AG10803 (cell line): ENCODE measurements around the gene SRP9.
"Not testable (repeated sequence)": the region's sequence is repeated elsewhere in the genome, so short reads cannot be mapped to it uniquely, and the experiment has no call there.

Experiments used
- DNase-seq: peaks from one replicate; pipeline ENCODE4 v3.0.0; 2010; ENCODE audit warnings: low read depth
- H3K4me3 ChIP-seq: 2 replicates; pipeline ENCODE4 v1.5.1; 2011; ENCODE audit warnings: mild to moderate bottlenecking, low read length, control low read depth
- CTCF ChIP-seq: conservative IDR thresholded peaks from 2 replicates; pipeline ENCODE4 v1.5.1; 2011; ENCODE audit warnings: mild to moderate bottlenecking, low read length, control low read depth, inconsistent platforms

SRP9 gene

GRCh38 chr1:225777058-225777582 lies 506 bp upstream of the SRP9 start:
- H3K4me3 ChIP-seq, result peak overlapping the region; percentile 62
- TF ChIP-seq CTCF, result no peak
- DNase-seq, result no peak

DNA sequence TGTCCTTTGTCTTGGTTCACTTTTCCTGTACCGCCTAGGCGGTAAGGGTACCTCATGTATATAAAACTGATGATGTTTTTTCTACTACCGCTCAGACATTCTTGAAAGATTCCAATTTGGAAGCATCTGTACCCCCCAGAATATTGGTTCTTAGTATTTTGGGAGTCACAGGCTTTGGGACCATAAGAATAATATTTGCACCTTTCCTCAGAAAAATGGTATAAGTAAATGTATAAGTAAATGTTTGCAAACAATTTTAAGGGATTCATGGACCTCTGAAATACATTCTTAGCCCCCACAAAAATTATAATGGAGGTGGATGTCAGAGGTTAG lies 677 bp downstream of the SRP9 start:
- DNase-seq, result no peak
- H3K4me3 ChIP-seq, result peak overlapping the region; percentile 86
- no peak for TF ChIP-seq CTCF

- peak overlapping the region; percentile 86 for H3K4me3 ChIP-seq
- DNase-seq, result not testable (repeated sequence)
Measured at GRCh38 chr1:225779165-225779564, 1.5 kb downstream of the SRP9 start.

GRCh38 chr1:225780134-225780533 lies 2.5 kb downstream of the SRP9 start:
- no peak for TF ChIP-seq CTCF
- H3K4me3 ChIP-seq, result no peak overlapping the region

DNA sequence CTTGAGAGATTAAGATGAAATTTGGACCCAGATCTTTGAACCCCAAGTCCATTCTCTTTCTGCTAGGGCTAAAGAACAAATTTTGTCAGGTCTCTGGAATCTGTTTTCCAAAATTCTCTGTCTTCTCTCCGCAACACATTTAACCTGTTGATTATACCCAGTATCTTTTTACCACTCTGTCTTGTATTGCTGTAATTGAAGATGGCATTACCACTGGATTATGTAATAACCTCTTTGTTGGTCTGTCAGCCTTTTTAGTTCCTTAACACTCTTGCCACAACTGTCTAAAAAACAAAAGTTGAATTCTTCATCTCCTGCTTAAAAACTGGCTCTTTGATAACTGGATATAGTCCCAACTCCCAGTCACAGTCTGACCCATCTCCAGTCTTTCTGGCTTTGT lies 3.0 kb downstream of the SRP9 start:
- DNase-seq, result no peak
- no peak overlapping the region for H3K4me3 ChIP-seq
- no peak for TF ChIP-seq CTCF

More at GRCh38 chr1:225780134-225780533, 2.5 kb downstream of the SRP9 start:
- no peak for DNase-seq

DNA sequence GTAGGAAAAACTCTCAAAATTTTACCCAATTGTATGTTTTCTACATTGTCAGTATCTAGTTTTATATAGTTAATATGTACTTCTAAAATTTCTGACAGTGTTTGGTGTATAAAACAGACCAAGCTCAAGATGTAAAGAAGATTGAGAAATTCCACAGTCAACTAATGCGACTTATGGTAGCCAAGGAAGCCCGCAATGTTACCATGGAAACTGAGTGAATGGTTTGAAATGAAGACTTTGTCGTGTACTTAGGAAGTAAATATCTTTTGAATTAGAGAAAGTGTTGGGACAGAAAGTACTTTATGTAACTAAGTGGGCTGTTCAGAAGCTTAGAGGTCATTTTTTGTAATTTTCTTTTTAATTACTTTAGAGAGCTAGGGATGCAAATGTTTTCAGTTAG lies 11.5 kb downstream of the SRP9 start:
- not testable (repeated sequence) for H3K4me3 ChIP-seq, DNase-seq

DNA sequence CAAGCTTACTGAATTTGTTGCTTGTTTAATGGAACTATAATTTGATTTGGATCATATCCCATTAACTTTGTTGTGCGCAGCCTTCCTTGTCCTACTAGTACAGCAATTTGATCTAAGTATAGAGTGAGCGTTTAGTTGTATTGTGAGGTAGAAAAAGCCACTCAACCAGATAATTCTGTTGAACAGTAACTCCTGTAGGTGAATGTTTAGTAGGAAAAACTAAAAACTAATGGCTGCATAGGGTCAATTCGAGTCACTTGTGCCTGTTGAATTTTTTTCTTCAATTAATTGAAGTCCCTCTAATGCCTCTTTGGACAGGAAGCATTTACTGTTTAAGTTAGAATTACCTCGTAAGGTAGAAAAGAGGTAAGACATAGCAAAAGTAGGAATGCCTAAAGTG lies 17.3 kb downstream of the SRP9 start:
- no peak overlapping the region for H3K4me3 ChIP-seq
- no peak for DNase-seq

GRCh38 chr1:225796097-225796496 lies 18.5 kb downstream of the SRP9 start:
- H3K4me3 ChIP-seq, DNase-seq: not testable (repeated sequence)

More for the DNA sequence above, 17.3 kb downstream of the SRP9 start:
- no peak for TF ChIP-seq CTCF

DNA sequence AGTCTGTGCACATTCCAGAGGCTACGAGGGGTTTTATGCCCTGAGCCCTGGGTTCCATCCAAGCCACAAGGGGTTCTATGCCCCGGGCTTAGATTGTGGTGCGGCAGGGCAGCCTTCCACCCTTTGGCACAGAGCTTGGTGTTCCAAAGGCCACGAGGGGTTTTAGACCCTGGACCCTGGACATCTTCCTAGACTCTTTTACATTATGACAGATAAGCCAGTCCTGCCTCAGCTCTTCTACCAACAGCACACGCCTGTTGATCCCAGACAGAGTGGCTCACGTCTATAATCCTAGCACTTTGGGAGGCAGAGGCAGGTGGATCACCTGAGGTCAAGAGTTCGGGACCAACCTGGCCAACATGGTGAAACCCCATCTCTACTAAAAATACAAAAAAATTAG lies 23.5 kb downstream of the SRP9 start:
- H3K4me3 ChIP-seq, DNase-seq: not testable (repeated sequence)
